GM19455 (cell line): Measurements from ENCODE around the gene SLC35F3.

Source experiments
- ATAC-seq: cut with Tn5 transposase; IDR thresholded peaks from one replicate; pipeline ENCODE4 v1.9.1; 2021; ENCODE audit not compliant: unreplicated experiment

SLC35F3 gene

DNA sequence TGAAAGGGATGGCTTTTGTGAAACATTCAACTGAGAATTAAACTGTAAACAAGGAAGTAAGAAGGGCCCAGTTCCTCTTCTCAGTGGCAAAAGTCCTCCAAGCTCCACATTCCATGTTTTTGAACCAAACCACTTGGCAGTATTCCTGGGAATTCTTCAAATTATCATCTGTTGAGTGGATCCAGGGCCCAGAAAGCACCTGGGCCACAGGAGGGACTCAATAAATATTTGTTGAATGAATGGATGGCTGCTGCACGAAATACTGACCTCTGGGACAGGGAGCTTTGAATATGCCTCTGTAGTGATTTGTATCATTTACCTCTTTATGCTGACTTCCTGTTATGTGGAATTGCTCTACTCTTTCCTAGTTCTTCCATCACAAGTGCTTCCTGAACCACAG is 4.7 kb downstream of the SLC35F3 start:
- ATAC-seq, result no peak

DNA sequence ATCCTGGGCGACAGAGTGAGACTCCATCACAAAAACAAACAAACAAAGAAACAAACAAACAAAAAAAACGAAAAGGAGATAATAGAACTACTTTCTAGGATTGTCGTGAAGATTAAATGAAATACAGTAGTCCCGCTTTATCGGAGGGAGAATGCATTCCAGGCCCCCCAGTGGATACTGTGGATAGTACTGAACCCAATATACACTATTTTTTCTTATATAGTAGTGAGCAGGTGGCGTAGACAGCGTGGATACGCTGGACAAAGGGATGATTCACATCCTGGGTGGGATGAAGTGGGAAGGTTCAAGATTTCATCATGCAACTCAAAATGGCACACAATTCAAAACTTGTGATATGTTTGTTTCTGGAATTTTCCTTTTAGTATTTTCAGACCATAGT is 8.0 kb downstream of the SLC35F3 start:
- ATAC-seq, result no peak

DNA sequence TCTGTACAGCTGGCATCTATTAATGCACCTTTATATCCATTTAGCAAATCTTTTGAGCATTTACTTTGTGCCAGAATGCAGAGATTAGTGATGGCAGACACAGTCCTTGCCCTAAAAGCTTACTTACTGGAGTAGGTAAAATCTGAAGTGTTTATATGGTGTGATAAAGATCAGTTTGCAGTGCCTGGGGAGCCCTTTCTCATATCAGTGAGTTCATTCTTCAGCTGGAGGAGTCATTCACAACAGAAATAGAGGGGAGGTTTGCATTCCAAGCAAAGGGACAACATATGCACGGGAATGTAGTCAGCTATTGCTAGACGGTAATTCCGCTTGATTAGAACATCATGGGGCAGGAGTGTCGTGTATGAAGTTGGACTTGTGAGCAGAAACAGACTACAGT is 8.4 kb downstream of the SLC35F3 start:
- ATAC-seq, result no peak

DNA sequence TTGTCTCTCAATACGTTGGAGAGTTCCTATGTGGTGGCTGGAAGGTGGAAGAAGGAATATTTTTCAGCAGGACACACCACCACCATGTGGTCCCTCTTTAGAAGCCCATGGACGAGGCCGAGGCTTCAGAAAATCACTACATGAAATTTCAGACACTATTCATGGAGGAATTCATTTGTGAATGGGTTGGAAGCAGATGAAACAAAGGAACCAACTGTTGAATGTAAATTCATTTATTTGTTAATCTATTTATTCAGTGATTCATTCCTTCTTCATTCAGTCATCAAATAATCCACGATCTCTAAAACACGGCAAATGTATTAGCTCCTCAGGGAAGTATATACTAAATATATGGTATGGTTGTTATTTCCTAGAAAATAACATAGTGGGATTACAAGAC is 12.2 kb downstream of the SLC35F3 start:
- ATAC-seq, result no peak

DNA sequence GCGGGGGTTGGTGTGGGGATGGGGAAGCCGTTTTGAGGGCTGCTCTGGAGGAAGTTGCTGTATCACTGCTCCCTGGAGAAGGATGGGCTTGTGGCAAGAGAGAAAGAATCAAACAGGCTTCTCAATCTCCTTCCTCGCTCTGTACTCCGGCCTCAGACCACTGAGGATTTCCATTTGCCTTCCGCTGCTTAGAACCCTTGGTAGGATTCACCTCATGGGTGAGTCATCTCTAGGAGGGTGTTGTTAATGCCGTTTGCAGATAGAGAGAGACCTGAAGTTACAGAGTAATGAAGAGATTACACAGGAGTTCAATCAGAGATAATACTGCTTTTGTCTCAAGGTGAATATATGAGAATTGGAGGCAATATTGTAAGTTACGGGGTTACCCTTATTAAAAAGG is 15.3 kb downstream of the SLC35F3 start:
- no peak for ATAC-seq

DNA sequence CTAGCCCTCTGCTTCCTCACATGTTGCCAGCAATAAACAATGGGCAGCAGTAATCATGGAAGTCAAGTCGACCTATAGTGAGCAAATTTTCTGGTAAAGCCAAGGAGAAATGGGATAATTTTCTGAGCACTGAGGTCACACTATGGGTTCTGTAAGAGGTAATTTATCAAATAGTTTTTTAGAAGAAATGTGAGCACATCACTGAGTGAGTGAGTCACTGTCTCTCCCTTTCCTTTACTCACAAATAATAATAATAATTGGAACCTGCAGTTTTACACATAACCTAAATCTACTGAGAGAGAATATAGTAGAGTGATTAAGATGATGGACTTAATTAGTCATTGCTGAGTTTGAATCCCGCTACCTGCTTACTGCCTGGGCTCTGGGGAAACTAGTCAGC is 23.6 kb downstream of the SLC35F3 start:
- no peak for ATAC-seq

DNA sequence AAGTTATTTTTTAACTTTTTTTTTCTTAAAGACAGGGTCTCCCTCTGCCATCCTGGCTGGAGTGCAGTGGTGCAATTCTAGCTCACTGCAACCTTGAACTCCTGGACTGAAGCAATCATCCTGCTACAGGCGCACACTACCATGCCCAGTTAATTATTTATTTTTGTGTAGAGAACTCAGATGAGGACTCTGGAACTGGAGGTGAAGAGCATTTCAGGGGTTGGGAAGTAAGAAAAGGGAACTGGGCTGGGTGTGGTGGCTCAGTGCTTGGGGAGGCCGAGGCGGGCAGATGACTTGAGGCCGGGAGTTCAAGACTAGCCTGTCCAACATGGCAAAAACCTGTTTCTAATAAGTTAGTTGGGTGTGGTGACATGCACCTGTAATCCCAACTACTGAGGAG is 28.9 kb downstream of the SLC35F3 start:
- no peak for ATAC-seq

DNA sequence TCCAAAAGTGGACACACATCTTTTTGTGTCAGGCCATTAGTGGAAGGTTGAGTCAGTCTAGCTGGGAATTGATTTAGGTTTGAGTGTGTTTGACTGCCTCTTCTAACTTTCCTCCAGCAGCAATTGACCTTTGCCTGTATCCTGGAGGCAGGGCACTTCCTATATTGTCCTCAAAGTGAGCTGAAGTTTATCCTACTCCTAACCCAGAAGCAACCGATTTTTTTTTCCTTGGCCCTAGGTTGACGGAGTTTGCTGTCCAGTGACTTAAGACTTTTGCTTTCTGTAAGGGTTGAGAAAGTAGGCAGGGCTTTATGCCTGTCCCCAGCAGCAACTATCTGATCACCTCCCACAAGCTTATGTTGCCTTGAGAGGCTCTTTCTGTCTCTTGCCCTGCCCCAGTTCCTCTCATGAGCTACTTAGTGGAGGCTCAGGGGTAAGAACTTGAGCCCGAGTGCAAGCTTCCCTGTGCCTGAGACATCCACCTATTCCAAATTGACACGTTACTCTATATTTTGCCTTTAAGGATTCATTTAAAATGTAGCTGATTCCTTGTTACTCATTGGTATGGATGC is 30.9 kb downstream of the SLC35F3 start:
- ATAC-seq, result no peak

DNA sequence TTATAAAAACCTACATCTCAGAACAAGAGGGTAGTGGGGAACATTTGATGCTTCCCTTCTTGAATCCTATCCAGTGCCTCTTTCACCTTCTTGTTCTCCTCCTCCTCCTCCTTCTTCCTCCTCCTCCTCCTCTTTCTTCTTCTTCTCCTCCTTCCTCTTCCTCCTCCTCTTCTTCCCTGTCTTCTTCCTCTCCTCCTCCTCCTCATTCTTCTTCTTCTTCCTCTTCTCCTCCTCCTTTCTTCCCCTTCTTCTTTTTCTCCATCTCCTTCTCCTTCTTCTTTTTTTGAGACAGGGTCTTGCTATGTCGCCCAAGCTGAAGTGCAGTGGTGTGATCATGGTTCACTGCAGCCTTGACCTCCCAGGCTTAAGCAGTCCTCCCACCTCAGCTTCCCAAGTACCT is 31.9 kb downstream of the SLC35F3 start:
- ATAC-seq, result no peak

DNA sequence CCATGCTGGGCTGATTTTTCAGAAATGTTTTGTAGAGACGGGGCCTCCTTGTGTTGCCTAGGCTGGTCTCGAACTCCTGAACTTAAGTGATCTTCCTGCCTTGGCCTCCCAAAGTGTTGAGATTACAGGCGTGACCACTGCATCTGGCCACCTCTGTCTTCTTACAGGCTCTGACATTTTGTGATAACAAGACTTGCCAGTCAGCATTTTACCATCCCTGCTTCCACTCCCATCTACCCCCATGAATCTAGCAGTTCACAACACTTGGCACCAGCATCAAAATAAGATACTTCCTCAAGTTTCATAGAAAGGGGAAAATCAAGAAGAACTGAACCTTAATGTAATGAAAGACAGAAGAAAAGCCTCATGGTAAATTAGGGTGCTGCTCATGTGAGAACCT is 32.4 kb downstream of the SLC35F3 start:
- ATAC-seq, result no peak

DNA sequence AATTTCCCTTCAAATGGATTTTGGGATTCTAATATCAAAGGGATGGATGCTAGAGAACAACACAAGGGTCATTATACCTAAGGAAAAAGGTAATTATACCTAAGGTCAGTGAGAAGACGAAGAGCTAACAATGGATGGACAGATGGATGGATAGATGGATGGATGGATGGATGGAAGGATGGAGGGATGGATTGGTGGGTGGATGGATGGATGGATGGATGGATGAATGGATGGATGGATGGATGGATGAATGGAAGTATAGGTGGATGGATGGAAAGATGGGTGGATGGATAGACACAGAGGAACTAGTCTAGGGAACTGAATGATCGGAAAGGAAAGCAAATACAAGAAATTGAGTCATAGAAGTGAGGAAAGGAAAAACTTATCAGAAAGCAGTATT is 34.0 kb downstream of the SLC35F3 start:
- ATAC-seq, result no peak

DNA sequence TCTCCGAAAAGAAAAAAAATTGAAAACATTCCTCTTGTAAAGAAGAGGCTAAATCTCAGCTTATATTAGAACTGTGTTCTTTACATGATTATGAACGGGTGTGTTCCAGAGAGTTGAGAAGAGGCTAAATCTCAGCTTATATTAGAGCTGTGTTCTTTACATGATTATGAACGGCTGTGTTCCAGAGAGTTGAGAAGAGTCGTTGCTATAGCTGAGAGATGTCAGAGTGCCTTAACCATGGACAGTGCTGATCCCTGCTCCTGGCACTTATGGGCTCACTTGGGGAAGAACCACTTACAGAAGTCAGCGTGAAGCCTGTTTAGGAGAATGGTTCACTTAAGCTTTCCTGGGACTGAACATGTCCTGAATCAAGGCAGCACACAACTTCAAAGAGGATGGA is 35.0 kb downstream of the SLC35F3 start:
- no peak for ATAC-seq

DNA sequence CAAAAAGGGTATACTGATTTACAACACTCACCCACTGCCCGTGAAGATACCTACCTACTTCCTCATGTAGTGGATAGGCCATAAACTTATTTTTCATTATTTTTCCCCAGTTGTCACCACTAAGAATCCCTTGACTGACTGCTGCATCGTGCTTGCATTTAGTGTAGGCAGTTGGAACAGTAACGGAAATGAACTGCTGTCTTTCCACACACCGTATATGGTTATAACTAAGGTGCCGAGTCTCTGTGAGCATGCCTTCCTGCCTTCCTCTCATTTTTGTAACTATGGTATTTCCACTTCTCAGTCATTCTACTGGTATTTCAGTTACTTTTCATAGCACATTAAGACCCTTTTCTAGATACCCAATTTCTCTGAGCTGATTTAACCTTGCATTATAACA is 36.4 kb downstream of the SLC35F3 start:
- ATAC-seq, result no peak

DNA sequence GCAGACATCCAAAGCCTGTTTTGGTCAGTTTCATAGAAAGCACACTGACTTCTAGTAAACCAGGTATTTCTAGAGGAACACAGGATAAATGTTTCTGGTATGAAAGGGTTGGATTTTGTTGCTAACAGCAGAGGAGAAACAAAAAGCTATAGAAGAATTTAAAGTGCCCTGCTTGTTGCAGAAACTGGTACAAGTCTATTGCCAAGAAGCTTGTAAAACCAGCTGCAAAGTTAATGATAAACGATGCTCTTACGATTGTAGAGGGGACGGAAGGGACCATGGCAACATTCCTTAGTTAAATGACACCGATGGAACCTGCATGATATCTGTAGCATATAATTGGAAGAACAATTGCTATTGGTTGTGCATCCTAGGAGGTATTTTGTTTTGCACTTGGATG is 40.1 kb downstream of the SLC35F3 start:
- no peak for ATAC-seq

DNA sequence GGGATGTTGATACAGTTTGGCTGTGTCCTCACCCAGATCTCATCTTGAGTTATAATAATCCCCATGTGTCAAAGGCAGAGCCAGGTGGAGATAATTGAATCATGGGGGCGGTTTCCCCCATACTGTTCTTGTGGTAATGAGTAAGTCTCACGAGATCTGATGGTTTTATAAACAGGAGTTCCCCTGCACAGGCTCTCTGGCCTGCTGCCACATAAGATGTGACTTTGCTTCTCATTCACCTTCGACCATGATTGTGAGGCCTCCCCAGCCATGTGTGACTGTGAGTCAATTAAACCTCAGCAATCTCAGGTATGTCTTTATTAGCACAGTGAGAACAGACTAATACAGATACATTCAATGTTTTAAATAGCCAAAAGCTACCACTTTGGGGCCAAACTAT is 41.1 kb downstream of the SLC35F3 start:
- no peak for ATAC-seq

DNA sequence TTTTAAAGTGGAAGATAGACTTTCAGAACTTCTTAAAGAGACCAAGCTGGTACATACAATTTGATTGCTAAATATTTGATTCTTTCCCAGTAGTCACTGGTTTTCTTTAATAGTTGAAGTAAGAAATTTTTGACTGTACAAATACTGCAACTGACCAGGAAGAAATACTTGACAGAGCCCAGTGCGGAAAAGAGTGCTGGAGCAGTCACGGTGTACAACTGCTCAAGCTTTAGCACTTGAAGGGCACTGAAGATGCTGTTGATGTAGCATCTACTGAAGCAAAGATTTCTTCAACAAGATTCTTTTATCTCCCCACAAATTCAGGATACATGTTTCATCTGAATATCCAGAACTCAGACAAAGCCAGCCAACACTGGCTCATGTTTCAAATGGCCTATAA is 41.5 kb downstream of the SLC35F3 start:
- no peak for ATAC-seq

DNA sequence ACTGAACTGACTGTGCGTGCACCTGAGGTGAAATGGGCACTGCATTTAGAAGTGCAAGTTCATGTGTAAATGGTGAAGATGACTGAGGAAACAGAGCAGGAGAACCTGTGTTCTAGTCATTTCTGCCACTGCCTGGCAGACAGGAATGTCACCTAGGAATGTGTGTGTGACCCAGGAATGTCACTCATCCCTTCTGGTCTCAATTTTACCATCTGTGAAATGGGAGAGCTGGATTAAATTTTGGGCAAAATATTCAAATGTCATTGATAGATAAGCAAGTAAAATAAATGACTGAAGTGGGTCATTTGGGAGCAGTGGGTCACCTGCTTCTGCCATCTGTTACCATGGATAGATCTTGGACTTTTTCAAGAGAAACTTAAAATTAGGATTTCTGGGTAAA is 42.2 kb downstream of the SLC35F3 start:
- ATAC-seq, result no peak

DNA sequence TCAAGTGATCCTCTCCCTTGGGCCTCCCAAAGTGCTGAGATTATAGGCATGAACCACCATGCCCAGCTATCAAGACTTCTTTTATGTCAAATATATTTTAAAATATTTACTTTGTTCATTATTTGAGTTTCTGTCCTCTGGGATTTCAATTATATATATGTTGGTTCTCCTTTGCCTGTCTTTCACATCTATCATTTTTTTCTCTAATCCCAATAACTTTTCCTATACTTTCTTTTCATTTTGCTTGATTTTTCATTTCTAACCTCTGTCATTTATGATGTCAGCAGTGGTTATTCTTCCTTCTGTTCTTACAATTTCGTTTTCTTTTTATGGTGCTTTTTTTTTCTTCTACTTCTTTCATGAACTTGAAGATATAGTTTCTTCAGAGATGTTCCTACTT is 47.3 kb downstream of the SLC35F3 start:
- no peak for ATAC-seq

DNA sequence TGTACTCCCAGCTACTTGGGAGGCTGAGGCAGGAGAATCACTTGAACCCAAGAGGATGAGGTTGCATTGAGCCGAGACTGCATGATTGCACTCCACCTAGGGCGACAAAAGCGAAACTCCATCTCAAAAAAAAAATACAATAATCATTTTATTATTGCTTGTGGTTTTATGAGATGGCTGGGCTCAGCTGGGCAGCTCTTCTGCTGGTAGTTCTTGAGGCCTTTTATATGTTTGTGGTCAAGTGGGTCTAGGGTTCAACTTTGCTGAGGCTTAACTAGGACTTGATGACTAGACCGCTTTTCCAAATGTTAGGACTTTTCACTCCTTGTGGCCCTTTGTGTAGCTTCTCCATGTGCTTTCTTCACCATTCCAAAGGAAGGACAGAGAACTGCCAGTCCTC is 53.2 kb downstream of the SLC35F3 start:
- ATAC-seq, result no peak

DNA sequence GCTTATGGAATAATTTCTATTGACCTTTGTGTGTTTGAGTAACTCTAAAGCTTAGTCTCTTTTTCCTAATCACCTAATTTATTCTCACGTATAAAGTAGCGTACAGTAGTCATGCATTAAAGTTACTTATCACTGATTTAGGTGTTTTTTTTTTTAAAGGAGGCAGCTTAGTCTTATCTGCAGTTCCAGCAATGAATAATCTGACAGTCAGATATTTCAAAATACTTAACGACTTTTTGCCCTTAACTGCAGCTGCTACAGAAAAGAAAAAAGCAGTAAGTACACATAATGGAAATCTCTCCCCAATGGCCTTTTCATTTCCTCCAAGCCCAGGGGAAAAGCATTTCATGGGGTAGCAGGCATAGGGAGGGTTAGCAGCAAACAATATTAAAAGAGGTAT is 54.6 kb downstream of the SLC35F3 start:
- no peak for ATAC-seq

DNA sequence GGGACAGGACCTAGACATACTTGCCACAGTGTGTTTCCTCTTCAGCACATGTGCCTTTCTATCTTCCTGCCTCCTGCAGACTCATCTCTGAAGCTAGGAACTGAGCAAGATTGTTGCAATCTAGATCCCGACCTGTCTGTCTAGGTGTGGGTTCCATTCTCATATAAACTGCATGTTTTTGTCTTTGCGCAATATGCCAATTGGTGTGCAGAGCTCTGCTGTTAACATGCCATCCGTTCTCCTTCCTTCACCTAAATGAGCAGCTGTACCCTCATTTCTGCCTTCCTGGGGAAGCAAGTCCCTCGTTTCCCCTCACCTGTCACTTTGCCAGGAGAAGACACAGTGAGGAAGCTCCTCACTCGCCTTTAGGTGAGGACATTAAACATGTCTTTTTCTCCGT is 55.5 kb downstream of the SLC35F3 start:
- ATAC-seq, result no peak

DNA sequence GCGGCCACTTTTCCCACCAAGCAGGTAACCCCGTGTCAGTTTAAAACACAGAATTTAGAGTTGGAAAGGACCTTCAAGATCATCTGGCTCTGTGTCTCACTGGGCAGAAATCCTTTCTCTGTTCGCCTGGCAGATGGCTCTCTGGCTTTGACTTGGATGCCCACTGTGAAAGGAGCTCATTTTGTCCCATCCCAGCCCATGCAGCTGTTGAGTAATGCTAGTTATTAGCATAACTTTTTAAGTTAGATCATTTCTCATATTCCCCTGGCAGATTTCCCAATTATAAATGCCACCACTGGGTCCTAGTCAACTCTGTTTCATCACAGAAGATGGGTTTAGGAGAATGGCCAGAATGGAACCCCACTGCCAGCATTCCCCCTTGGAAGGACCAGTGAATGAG is 55.9 kb downstream of the SLC35F3 start:
- no peak for ATAC-seq

DNA sequence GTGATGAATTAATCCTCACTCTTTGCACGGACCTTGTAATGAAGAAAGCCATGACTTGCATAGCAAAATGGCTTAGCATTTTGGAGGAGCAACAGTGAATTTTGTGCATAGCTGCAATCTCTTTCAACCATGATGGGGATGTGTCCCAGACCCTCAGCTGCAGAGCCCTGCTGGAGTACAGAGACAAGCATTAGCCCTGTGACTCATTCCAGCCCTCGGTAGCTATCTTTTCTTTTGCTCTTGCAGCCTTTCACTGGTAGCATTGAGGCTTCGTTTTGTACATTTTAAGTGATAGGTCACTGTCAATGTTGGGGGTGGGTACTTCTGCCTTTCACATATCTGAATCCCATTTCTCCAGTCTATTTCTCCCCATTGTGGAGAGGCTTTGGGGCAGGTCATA is 58.4 kb downstream of the SLC35F3 start:
- no peak for ATAC-seq

DNA sequence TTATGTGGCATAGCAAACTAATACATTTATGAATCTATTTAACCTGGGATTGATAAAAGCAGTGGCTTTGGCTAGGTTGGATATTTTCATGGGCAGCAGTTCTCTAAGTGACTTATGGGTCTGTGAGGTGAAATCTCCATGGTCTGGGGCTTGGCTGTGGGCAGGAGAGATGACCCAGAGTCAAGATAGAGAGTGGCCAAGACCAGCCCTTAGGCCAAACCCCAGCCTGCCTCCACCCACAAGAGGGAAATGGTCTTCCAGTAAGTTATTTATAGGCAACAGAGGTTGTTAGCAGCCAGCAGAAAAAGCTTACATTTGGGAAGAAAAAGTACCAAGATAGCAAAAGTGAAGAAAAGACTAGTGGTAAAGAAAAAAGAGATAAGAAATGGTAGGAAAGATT is 61.4 kb downstream of the SLC35F3 start:
- ATAC-seq, result no peak
